Measurements from ENCODE around the gene NAA10. TPM values are rescaled to one million over a fixed set of nuclear protein-coding genes. Genes with fewer than 3 reads are reported as not detected.

NAA10 gene
- total RNA-seq, 1 experiment from 2014 or later = 124 TPM

DNA sequence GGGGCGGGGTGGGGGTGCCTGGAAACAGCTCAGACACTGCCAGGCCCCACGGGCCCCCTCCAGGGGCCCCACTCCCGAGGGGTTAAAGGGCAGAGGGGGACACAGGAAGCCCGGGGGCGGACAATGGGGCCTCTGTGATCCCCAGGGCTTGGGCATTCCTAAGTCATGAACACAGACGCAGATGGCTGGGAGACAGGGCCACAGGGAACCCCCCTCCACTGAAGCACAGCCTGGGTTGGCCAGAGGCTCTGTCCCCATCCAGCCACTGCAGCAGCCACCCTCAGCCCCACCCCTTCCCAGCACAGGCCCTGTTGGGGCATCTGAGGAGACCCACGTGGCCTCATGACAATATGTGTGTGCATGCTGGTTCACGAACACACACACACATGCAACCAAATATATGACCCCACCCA, 52.7 kb downstream of the NAA10 start:
- ChIA-PET POLR2A (no interaction called here), CTCF (no interaction called here), RAD21 (ENCODE audit: low non-redundant PET in 1 of 2, low total read pairs in 2 of 2, uncharacterized antibody in 2 of 2, unreplicated experiment in 2 of 2) (no interaction called here)
- H3K4me3 ChIP-seq (replicated peaks in 1 of 2; ENCODE audit: low read depth in 1 of 2, low read length in 2 of 2) = no peak overlapping the region
- peak overlapping the region; percentile 17 for H3K4me2 ChIP-seq (ENCODE audit: low read length)
- no peak overlapping the region for H3K9ac ChIP-seq (ENCODE audit: low read length)
- peak; percentile 28; the same call in 1 of the 2 replicates for ATAC-seq
- no peak overlapping the region for H2AFZ ChIP-seq (ENCODE audit: low read depth, low read length, poor library complexity, severe bottlenecking)
- H4K20me1 ChIP-seq (ENCODE audit: insufficient read depth) = no peaks in the 10 kb centered on the region
- DNase-seq (ENCODE audit: low read depth, low spot score) = no peak
- no peaks in the 10 kb centered on the region for H3K79me2 ChIP-seq (ENCODE audit: insufficient read depth, low read length)
- no peaks in the 10 kb centered on the region for H3K36me3 ChIP-seq (ENCODE audit: control insufficient read depth in 1 of 2, insufficient read depth in 2 of 2, low read length in 2 of 2)
- H3K4me1 ChIP-seq (ENCODE audit: control insufficient read depth in 1 of 2, insufficient read depth in 2 of 2, low read length in 2 of 2) = peaks cover 9 to 37% of the 10 kb centered on the region in 2 experiments
- BruUV-seq (replicated peaks) = no TSS peak
- H3K27ac ChIP-seq (ENCODE audit: low read depth, low read length) = no peak overlapping the region
- H3K9me3 ChIP-seq (ENCODE audit: control insufficient read depth in 1 of 2, insufficient read depth in 1 of 2, low read depth in 1 of 2, low read length in 2 of 2) = no peaks in the 10 kb centered on the region
- TF ChIP-seq ZFX (IDR thresholded peaks at IDR 0.05) (no peak), EZH2phosphoT487 (IDR thresholded peaks at IDR 0.05; ENCODE audit: borderline replicate concordance) (no peak), ZNF274 (IDR thresholded peaks at IDR 0.05; ENCODE audit: low read depth, low read length) (no peak)
- no peaks in the 10 kb centered on the region for H3K27me3 ChIP-seq (ENCODE audit: insufficient read depth, low read length)
- no peaks in the 10 kb centered on the region for H3K9me2 ChIP-seq (ENCODE audit: insufficient read depth)
- intact Hi-C loops (cut with micrococcal nuclease) = no loop called here

DNA sequence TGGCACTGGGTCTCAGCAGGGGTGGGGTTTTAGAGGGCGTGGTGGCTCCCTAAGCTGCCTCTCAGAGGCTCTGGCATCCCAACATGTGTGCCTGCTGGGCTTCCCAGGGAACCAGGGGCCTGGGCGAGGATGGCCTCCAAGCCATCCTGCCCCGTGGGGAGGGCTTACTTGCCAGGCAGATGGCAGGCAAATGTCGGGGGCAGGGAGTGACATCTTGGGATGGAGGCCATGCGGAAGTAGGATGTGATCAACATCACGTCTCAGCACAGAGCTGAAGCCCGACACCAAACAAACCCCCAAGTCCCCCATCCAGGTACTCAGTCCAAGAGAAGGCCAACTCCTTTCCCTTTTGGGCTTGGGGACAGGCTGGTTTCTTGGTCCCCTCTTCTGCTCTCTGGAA, 53.6 kb downstream of the NAA10 start:
- no peaks in the 10 kb centered on the region for H3K79me2 ChIP-seq (ENCODE audit: insufficient read depth, low read length)
- no peak overlapping the region for H3K9ac ChIP-seq (ENCODE audit: low read length)
- H2AFZ ChIP-seq (ENCODE audit: low read depth, low read length, poor library complexity, severe bottlenecking) = no peak overlapping the region
- H3K27ac ChIP-seq (ENCODE audit: low read depth, low read length) = no peak overlapping the region
- H3K4me3 ChIP-seq (replicated peaks in 1 of 2; ENCODE audit: low read depth in 1 of 2, low read length in 2 of 2) = no peak overlapping the region
- no peak for ATAC-seq
- no TSS peak for BruUV-seq (replicated peaks)
- peaks cover 8 to 33% of the 10 kb centered on the region in 2 experiments for H3K4me1 ChIP-seq (ENCODE audit: control insufficient read depth in 1 of 2, insufficient read depth in 2 of 2, low read length in 2 of 2)
- no peaks in the 10 kb centered on the region for H3K9me2 ChIP-seq (ENCODE audit: insufficient read depth)
- ChIA-PET RAD21 (ENCODE audit: low non-redundant PET in 1 of 2, low total read pairs in 2 of 2, uncharacterized antibody in 2 of 2, unreplicated experiment in 2 of 2) (no interaction called here), POLR2A (no interaction called here), CTCF (no interaction called here)
- H3K36me3 ChIP-seq (ENCODE audit: control insufficient read depth in 1 of 2, insufficient read depth in 2 of 2, low read length in 2 of 2) = no peaks in the 10 kb centered on the region
- no peak for DNase-seq (ENCODE audit: low read depth, low spot score)
- no peak overlapping the region for H3K4me2 ChIP-seq (ENCODE audit: low read length)
- H4K20me1 ChIP-seq (ENCODE audit: insufficient read depth) = no peaks in the 10 kb centered on the region
- TF ChIP-seq, protein P1, sequence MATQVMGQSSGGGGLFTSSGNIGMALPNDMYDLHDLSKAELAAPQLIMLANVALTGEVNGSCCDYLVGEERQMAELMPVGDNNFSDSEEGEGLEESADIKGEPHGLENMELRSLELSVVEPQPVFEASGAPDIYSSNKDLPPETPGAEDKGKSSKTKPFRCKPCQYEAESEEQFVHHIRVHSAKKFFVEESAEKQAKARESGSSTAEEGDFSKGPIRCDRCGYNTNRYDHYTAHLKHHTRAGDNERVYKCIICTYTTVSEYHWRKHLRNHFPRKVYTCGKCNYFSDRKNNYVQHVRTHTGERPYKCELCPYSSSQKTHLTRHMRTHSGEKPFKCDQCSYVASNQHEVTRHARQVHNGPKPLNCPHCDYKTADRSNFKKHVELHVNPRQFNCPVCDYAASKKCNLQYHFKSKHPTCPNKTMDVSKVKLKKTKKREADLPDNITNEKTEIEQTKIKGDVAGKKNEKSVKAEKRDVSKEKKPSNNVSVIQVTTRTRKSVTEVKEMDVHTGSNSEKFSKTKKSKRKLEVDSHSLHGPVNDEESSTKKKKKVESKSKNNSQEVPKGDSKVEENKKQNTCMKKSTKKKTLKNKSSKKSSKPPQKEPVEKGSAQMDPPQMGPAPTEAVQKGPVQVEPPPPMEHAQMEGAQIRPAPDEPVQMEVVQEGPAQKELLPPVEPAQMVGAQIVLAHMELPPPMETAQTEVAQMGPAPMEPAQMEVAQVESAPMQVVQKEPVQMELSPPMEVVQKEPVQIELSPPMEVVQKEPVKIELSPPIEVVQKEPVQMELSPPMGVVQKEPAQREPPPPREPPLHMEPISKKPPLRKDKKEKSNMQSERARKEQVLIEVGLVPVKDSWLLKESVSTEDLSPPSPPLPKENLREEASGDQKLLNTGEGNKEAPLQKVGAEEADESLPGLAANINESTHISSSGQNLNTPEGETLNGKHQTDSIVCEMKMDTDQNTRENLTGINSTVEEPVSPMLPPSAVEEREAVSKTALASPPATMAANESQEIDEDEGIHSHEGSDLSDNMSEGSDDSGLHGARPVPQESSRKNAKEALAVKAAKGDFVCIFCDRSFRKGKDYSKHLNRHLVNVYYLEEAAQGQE (IDR thresholded peaks at IDR 0.05; ENCODE audit: low read depth) = no peak
- no peak for TF ChIP-seq JUND (IDR thresholded peaks at IDR 0.05)
- TF ChIP-seq EZH2 (IDR thresholded peaks at IDR 0.05) = no peak
- TF ChIP-seq, protein P2, sequence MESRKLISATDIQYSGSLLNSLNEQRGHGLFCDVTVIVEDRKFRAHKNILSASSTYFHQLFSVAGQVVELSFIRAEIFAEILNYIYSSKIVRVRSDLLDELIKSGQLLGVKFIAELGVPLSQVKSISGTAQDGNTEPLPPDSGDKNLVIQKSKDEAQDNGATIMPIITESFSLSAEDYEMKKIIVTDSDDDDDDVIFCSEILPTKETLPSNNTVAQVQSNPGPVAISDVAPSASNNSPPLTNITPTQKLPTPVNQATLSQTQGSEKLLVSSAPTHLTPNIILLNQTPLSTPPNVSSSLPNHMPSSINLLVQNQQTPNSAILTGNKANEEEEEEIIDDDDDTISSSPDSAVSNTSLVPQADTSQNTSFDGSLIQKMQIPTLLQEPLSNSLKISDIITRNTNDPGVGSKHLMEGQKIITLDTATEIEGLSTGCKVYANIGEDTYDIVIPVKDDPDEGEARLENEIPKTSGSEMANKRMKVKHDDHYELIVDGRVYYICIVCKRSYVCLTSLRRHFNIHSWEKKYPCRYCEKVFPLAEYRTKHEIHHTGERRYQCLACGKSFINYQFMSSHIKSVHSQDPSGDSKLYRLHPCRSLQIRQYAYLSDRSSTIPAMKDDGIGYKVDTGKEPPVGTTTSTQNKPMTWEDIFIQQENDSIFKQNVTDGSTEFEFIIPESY (IDR thresholded peaks at IDR 0.05; ENCODE audit: extremely low read depth, insufficient replicate concordance, low read length) = no peak
- TF ChIP-seq, protein P3, sequence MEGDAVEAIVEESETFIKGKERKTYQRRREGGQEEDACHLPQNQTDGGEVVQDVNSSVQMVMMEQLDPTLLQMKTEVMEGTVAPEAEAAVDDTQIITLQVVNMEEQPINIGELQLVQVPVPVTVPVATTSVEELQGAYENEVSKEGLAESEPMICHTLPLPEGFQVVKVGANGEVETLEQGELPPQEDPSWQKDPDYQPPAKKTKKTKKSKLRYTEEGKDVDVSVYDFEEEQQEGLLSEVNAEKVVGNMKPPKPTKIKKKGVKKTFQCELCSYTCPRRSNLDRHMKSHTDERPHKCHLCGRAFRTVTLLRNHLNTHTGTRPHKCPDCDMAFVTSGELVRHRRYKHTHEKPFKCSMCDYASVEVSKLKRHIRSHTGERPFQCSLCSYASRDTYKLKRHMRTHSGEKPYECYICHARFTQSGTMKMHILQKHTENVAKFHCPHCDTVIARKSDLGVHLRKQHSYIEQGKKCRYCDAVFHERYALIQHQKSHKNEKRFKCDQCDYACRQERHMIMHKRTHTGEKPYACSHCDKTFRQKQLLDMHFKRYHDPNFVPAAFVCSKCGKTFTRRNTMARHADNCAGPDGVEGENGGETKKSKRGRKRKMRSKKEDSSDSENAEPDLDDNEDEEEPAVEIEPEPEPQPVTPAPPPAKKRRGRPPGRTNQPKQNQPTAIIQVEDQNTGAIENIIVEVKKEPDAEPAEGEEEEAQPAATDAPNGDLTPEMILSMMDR (IDR thresholded peaks at IDR 0.05 in 2 of 3, conservative IDR thresholded peaks at IDR 0.05 in 1 of 3; ENCODE audit: borderline replicate concordance in 1 of 3, insufficient read depth in 1 of 3, low read depth in 2 of 3, low read length in 2 of 3) = no peak
- no peak for TF ChIP-seq EGR1 (IDR thresholded peaks at IDR 0.05; ENCODE audit: low read depth)
- no peaks in the 10 kb centered on the region for H3K9me3 ChIP-seq (ENCODE audit: control insufficient read depth in 1 of 2, insufficient read depth in 1 of 2, low read depth in 1 of 2, low read length in 2 of 2)
- no peaks in the 10 kb centered on the region for H3K27me3 ChIP-seq (ENCODE audit: insufficient read depth, low read length)
- intact Hi-C loops (cut with micrococcal nuclease) = no loop called here
